Neuronal stem cell (in vitro differentiated cells): ENCODE measurements around the gene LDHD.
"Not testable (repeated sequence)": the region's sequence is repeated elsewhere in the genome, so short reads cannot be mapped to it uniquely, and the experiment has no call there.

Experiments
- DNase-seq: peaks from one replicate; pipeline ENCODE4 v3.0.0-alpha.2; 2013; ENCODE audit warnings: low spot score
- H2AFZ ChIP-seq: one replicate; pipeline ENCODE4 v1.6.1; 2013; ENCODE audit warnings: mild to moderate bottlenecking, low read length, inconsistent platforms
- H2AK5ac ChIP-seq: 2 replicates; pipeline ENCODE4 v1.6.1; 2013; ENCODE audit warnings: low read depth, mild to moderate bottlenecking, inconsistent platforms, low read length, moderate library complexity, mixed read lengths
- H2BK120ac ChIP-seq: 2 replicates; pipeline ENCODE4 v1.6.1; 2013; ENCODE audit warnings: low read depth, mild to moderate bottlenecking, inconsistent platforms, low read length, moderate library complexity, mixed read lengths
- H2BK12ac ChIP-seq: one replicate; pipeline ENCODE4 v1.6.1; 2013; ENCODE audit warnings: low read length, inconsistent platforms
- H2BK15ac ChIP-seq: 2 replicates; pipeline ENCODE4 v1.6.1; 2013; ENCODE audit warnings: mild to moderate bottlenecking, low read length, inconsistent platforms, mixed read lengths
- H2BK5ac ChIP-seq: one replicate; pipeline ENCODE4 v1.6.1; 2013; ENCODE audit warnings: inconsistent platforms, mild to moderate bottlenecking, low read length, moderate library complexity
- H3K14ac ChIP-seq: one replicate; pipeline ENCODE4 v1.6.1; 2013; ENCODE audit warnings: low read length, inconsistent platforms
- H3K18ac ChIP-seq: 2 replicates; pipeline ENCODE4 v1.6.1; 2013; ENCODE audit warnings: low read length, inconsistent platforms
- H3K23ac ChIP-seq: 2 replicates; pipeline ENCODE4 v1.6.1; 2013; ENCODE audit warnings: low read depth, mild to moderate bottlenecking, mixed read lengths, low read length, inconsistent platforms; ENCODE audit not compliant: poor library complexity
- H3K27ac ChIP-seq: replicated peaks from 3 replicates; pipeline ENCODE4 v1.5.1; 2013; ENCODE audit warnings: low read length, inconsistent platforms
- H3K27me3 ChIP-seq, 3 experiments: 2 replicates each; pipeline ENCODE4 v1.6.1; 2013; ENCODE audit warnings: low read length in 3 of 3, mild to moderate bottlenecking in 2 of 3, inconsistent platforms in 1 of 3, low read depth in 1 of 3, mixed read lengths in 1 of 3, moderate library complexity in 1 of 3; ENCODE audit not compliant: control insufficient read depth in 3 of 3, insufficient read depth in 3 of 3
- H3K36me3 ChIP-seq, 2 donors: replicated peaks in 1 of 2; 2 replicates each; pipeline ENCODE4 v1.6.1; 2013; ENCODE audit warnings: low read length in 2 of 2; ENCODE audit not compliant: control insufficient read depth in 2 of 2, insufficient read depth in 2 of 2
- H3K4ac ChIP-seq: 2 replicates; pipeline ENCODE4 v1.6.1; 2013; ENCODE audit warnings: inconsistent platforms, mild to moderate bottlenecking, low read length, moderate library complexity
- H3K4me1 ChIP-seq, 2 donors: 1 replicate in 1 of 2; 2 replicates in 1 of 2; pipeline ENCODE4 v1.6.1; 2013; ENCODE audit warnings: low read length in 2 of 2, low read depth in 1 of 2; ENCODE audit not compliant: control insufficient read depth in 2 of 2, insufficient read depth in 1 of 2
- H3K4me2 ChIP-seq: one replicate; pipeline ENCODE4 v1.6.1; 2013; ENCODE audit warnings: mild to moderate bottlenecking, low read length, inconsistent platforms; ENCODE audit not compliant: insufficient read depth, poor library complexity, severe bottlenecking
- H3K4me3 ChIP-seq, 2 donors: 2 replicates each; pipeline ENCODE4 v1.5.1; 2013; ENCODE audit warnings: low read length in 2 of 2, mild to moderate bottlenecking in 2 of 2, inconsistent platforms in 1 of 2, moderate library complexity in 1 of 2
- H3K79me1 ChIP-seq: one replicate; pipeline ENCODE4 v1.6.1; 2013; ENCODE audit warnings: low read depth, mild to moderate bottlenecking, inconsistent platforms, low read length, moderate library complexity
- H3K9ac ChIP-seq: one replicate; pipeline ENCODE4 v1.6.1; 2013; ENCODE audit warnings: mild to moderate bottlenecking, low read depth, low read length, inconsistent platforms; ENCODE audit not compliant: poor library complexity
- H3K9me3 ChIP-seq, 2 donors: replicated peaks in 1 of 2; 2 replicates each; pipeline versions ENCODE3 to v1.6.1; 2013; ENCODE audit warnings: low read length in 2 of 2, mild to moderate bottlenecking in 2 of 2, inconsistent platforms in 1 of 2, low read depth in 1 of 2, mixed read lengths in 1 of 2, moderate library complexity in 1 of 2; ENCODE audit not compliant: control insufficient read depth in 2 of 2, insufficient read depth in 1 of 2
- H4K8ac ChIP-seq: one replicate; pipeline ENCODE4 v1.6.1; 2013; ENCODE audit warnings: low read depth, mild to moderate bottlenecking, inconsistent platforms, low read length, moderate library complexity
- H4K91ac ChIP-seq: one replicate; pipeline ENCODE4 v1.6.1; 2013; ENCODE audit warnings: low read length, low read depth, mild to moderate bottlenecking, inconsistent platforms; ENCODE audit not compliant: poor library complexity
- WGBS, 2 donors: extraction: QIAGEN DNeasy Blood & Tissue Kit; methylation state at CpG; one replicate each; pipeline ENCODE4 v1.1.7; 2013; ENCODE audit warnings: missing lambda C conversion rate in 2 of 2, mixed read lengths in 1 of 2; ENCODE audit not compliant: insufficient read length in 2 of 2, insufficient replicate concordance in 1 of 2; ENCODE audit errors: extremely low coverage in 2 of 2; 5-methylcytosine and 5-hydroxymethylcytosine counted together

The LDHD gene

DNA sequence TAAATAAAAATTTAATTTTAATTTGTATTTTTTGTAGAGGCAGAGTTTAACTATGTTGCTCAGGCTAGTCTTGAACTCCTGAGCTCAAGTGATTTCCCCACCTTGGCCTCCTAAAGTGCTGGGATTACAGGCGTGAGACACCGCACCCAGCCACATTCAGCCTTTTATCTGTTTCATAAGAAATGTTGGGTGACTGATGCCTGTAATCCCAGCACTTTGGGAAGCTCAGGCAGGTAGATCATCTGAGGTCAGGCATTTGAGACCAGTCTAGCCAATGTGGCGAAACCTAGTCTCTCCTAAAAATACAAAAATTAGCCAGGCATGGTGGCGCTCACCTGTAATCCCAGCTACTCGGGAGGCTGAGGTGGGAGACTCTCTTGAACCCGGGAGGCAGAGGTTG is 25.7 kb downstream of the LDHD start:
- not testable (repeated sequence) for H3K18ac ChIP-seq, H2AFZ ChIP-seq, H4K8ac ChIP-seq, H3K14ac ChIP-seq, H3K27me3 ChIP-seq, H2BK15ac ChIP-seq, H3K4me2 ChIP-seq, H2AK5ac ChIP-seq, H2BK5ac ChIP-seq, H3K9ac ChIP-seq, H3K23ac ChIP-seq, DNase-seq, H3K9me3 ChIP-seq, H3K79me1 ChIP-seq, H3K4ac ChIP-seq, H2BK120ac ChIP-seq, H3K4me3 ChIP-seq, H2BK12ac ChIP-seq, H3K4me1 ChIP-seq, H4K91ac ChIP-seq, H3K27ac ChIP-seq
- H3K36me3 ChIP-seq, result peaks cover 8 to 25% of the 10 kb centered on the region in 2 donors
- no CpG with 5 or more reads among the region's 6 CpGs for WGBS, 2 donors

DNA sequence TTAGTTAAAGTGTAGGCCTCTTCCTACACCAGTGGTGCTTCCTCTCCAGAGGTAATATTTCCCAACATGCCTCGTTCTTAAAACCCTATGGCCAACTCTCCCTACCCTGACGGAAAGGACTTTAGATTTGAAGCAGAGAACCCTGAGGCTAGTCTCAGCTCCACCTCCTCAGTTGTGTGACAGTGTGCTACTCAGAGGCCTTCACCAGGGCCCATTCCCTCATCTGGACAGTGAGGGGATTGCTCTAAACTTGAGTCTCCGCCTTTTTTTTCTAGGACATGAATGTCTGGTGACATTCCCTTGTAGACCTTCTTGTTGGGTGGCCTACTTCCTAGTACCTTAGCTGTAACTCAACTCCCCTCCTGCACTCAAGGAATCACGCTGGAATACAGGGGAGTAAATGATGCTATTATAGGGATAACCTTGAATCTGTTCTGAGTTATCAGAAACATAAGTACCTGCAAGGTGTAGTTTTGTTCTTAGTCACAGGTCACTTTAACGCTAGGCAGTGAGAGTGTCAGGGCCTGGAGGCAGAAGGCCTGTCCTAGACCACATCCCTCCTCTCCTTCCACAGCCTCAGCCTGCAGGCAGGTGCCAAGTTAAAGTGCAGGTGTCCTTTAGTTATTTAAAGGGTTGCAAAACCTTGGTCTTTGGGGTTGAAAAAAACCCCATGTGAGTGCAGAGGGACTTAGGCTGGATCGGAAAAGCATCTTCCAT is 26.9 kb downstream of the LDHD start:
- Histone ChIP-seq H3K23ac (no peak overlapping the region), H4K8ac (no peak overlapping the region), H3K18ac (no peak overlapping the region), H3K36me3 (peaks cover 4 to 19% of the 10 kb centered on the region in 2 donors), H3K4me3 (no peak overlapping the region), H3K27me3 (no peaks in the 10 kb centered on the region), H2AK5ac (no peak overlapping the region), H3K4me2 (no peak overlapping the region), H3K9ac (no peak overlapping the region), H3K79me1 (peaks cover 1% of the 10 kb centered on the region), H2BK5ac (no peak overlapping the region), H3K14ac (no peak overlapping the region), H2BK120ac (no peak overlapping the region), H4K91ac (no peak overlapping the region), H2BK12ac (no peak overlapping the region), H3K4ac (no peak overlapping the region), H2BK15ac (no peak overlapping the region), H3K27ac (no peak overlapping the region), H3K9me3 (no peaks in the 10 kb centered on the region), H2AFZ (no peak overlapping the region), H3K4me1 (peaks cover 4% of the 10 kb centered on the region in 2 donors)
- DNase-seq, result no peak
- no CpG with 5 or more reads among the region's 6 CpGs for WGBS, 2 donors

DNA sequence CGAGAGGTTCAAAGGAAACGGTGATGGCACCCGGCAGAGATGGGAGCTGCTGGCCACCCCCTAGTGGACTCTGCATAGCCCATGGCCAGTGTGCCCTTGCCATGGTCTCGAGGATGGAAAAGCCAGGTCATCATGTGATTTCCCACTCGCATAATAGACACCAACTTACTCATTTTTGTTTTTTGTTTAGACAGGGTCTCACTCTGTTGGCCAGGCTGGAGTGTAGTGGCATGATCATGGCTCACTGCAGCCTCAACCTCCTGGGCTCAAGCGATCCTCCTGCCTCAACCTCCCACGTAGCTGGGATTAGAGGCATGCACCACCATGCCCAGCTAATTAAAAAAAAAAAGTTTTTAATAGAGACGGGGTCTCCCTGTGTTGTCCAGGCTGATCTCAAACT is 27.6 kb downstream of the LDHD start:
- Histone ChIP-seq H3K4me1 (peaks cover 4 to 6% of the 10 kb centered on the region in 2 donors), H3K9ac (no peak overlapping the region), H2BK12ac (no peak overlapping the region), H3K14ac (no peak overlapping the region), H2BK120ac (no peak overlapping the region), H3K9me3 (no peaks in the 10 kb centered on the region), H3K27me3 (no peaks in the 10 kb centered on the region), H2AFZ (no peak overlapping the region), H4K91ac (no peak overlapping the region), H4K8ac (no peak overlapping the region), H3K23ac (no peak overlapping the region), H3K79me1 (peaks cover 3% of the 10 kb centered on the region), H3K4ac (no peak overlapping the region), H2BK5ac (no peak overlapping the region), H2AK5ac (no peak overlapping the region), H3K18ac (no peak overlapping the region), H3K4me2 (no peak overlapping the region), H3K27ac (no peak overlapping the region), H2BK15ac (no peak overlapping the region), H3K4me3 (no peak overlapping the region), H3K36me3 (peaks cover 4 to 15% of the 10 kb centered on the region in 2 donors)
- WGBS, 2 donors, result no CpG with 5 or more reads among the region's 8 CpGs
- DNase-seq, result no peak

DNA sequence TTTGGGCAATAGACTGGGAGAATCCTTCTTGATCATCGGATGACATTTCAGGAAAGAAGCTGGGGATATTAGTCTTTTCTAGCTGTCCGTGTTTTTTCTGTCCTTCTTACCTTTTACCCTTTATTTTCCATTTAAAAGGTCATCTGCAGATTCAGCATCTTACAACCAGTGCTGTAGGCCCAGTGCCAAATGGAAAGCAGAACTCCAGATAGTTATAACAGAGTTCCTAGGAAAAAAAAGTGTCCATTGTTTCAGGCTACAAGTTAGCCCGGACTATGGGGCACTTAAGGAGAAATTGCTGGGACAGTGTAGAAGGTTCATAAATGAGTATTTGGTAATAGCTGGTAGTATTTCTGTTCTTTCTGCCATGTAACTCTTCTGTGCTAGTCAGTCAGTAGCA is 28.4 kb downstream of the LDHD start:
- H3K18ac ChIP-seq, result no peak overlapping the region
- no peak overlapping the region for H2BK120ac ChIP-seq
- H3K4me1 ChIP-seq, result peaks cover 4 to 10% of the 10 kb centered on the region in 2 donors
- H3K23ac ChIP-seq, result no peak overlapping the region
- no peak overlapping the region for H2BK12ac ChIP-seq
- no peak overlapping the region for H3K4ac ChIP-seq
- no peak overlapping the region for H3K14ac ChIP-seq
- no CpG with 5 or more reads among the region's 3 CpGs for WGBS, 2 donors
- no peaks in the 10 kb centered on the region for H3K9me3 ChIP-seq
- no peak overlapping the region for H2BK5ac ChIP-seq
- no peak overlapping the region for H3K27ac ChIP-seq
- no peaks in the 10 kb centered on the region for H3K27me3 ChIP-seq
- H4K91ac ChIP-seq, result no peak overlapping the region
- no peak overlapping the region for H2AK5ac ChIP-seq
- H3K36me3 ChIP-seq, result peaks cover 4 to 8% of the 10 kb centered on the region in 2 donors
- no peak overlapping the region for H2AFZ ChIP-seq
- no peak overlapping the region for H4K8ac ChIP-seq
- H3K79me1 ChIP-seq, result peaks cover 6% of the 10 kb centered on the region
- DNase-seq, result no peak
- H3K4me3 ChIP-seq, result no peak overlapping the region
- no peak overlapping the region for H3K9ac ChIP-seq
- no peak overlapping the region for H2BK15ac ChIP-seq
- H3K4me2 ChIP-seq, result no peak overlapping the region
